Suprapubic skin (tissue), 4 donors: Measurements from ENCODE around the gene COA4.

Experiments used
- EP300 ChIP-seq: sonication (generic); formaldehyde crosslinking; IDR thresholded peaks from one replicate; pipeline ENCODE4 v1.6.1; 2017; ENCODE audit warnings: antibody characterized with exemption
- POLR2A ChIP-seq, 2 donors: fragments of 450-650 bp; IDR thresholded peaks; one replicate each; pipeline ENCODE4 v1.6.1; 2017; ENCODE audit warnings: antibody characterized with exemption in 2 of 2, mild to moderate bottlenecking in 2 of 2, moderate library complexity in 2 of 2
- POLR2AphosphoS5 ChIP-seq, 3 donors: sonication (generic); formaldehyde crosslinking; IDR thresholded peaks; one replicate each; pipeline ENCODE4 v1.6.1; 2017; ENCODE audit warnings: antibody characterized with exemption in 3 of 3
- TF ChIP-seq, protein P1 (sequence below), 2 donors: fragments of 200-600 bp in 1 of 2; fragments of 450-650 bp in 1 of 2; sonication (generic) in 1 of 2; IDR thresholded peaks; one replicate each; pipeline ENCODE4 v1.5.1; 2016 to 2019; ENCODE audit warnings: antibody characterized with exemption in 2 of 2, mild to moderate bottlenecking in 1 of 2, moderate library complexity in 1 of 2

DNA sequence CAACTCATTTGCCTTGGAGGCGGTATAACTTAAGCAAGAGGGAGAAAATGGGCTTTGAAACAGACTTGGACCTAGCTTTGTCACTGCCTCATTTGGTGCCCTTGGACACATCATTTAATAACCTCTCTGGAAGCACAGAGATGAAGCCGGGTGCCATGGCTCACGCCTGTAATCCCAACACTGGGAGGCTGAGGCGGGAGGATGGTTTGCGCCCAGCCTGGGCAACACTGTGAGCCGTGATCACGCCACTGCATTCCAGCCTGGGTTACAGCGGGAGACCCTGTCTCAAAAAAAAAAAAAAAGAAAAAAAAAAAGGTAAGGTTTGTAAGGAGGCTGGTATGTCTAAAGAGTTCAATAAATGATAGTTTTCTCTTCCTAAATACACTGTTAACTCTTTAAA lies 806 bp downstream of the COA4 start:
- TF ChIP-seq, protein P1, sequence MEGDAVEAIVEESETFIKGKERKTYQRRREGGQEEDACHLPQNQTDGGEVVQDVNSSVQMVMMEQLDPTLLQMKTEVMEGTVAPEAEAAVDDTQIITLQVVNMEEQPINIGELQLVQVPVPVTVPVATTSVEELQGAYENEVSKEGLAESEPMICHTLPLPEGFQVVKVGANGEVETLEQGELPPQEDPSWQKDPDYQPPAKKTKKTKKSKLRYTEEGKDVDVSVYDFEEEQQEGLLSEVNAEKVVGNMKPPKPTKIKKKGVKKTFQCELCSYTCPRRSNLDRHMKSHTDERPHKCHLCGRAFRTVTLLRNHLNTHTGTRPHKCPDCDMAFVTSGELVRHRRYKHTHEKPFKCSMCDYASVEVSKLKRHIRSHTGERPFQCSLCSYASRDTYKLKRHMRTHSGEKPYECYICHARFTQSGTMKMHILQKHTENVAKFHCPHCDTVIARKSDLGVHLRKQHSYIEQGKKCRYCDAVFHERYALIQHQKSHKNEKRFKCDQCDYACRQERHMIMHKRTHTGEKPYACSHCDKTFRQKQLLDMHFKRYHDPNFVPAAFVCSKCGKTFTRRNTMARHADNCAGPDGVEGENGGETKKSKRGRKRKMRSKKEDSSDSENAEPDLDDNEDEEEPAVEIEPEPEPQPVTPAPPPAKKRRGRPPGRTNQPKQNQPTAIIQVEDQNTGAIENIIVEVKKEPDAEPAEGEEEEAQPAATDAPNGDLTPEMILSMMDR (IDR thresholded peaks at IDR 0.05) = no peak
- TF ChIP-seq POLR2A (IDR thresholded peaks at IDR 0.05) (no peak), EP300 (no peak), POLR2AphosphoS5 (IDR thresholded peaks at IDR 0.05) (no peak)
